ENCODE measurements around the gene TM4SF4. TPM values are rescaled to one million over a fixed set of nuclear protein-coding genes. Genes with fewer than 3 reads are reported as not detected.

TM4SF4 gene
- polyA plus RNA-seq, 1 donor (not counting 4 experiments of a cell fraction or from before 2014, with no cell fraction given): not detected

- Histone ChIP-seq H3K79me2 (ENCODE audit: control insufficient read depth, insufficient read depth, low read length) (no peaks in the 10 kb centered on the region), H2AFZ (ENCODE audit: control insufficient read depth, low read length) (no peak overlapping the region), H4K20me1 (ENCODE audit: control insufficient read depth, extremely low read depth, insufficient read depth, low read length) (no peaks in the 10 kb centered on the region), H3K27me3 (ENCODE audit: control insufficient read depth, extremely low read depth, insufficient read depth, low read length) (no peaks in the 10 kb centered on the region), H3K36me3 (ENCODE audit: control insufficient read depth in 2 of 2, extremely low read depth in 1 of 2, insufficient read depth in 2 of 2, low read length in 2 of 2) (no peaks in the 10 kb centered on the region), H3K9me1 (ENCODE audit: control insufficient read depth, extremely low read depth, insufficient read depth, low read length) (no peaks in the 10 kb centered on the region), H3K4me3 (ENCODE audit: control insufficient read depth in 2 of 3, extremely low read depth in 1 of 3, insufficient read depth in 2 of 3, low read depth in 1 of 3, low read length in 3 of 3) (no peak overlapping the region), H3K4me1 (ENCODE audit: control insufficient read depth, extremely low read depth, insufficient read depth, low read length) (peaks cover 19% of the 10 kb centered on the region), H3K9me3 (ENCODE audit: control insufficient read depth, low read depth, low read length) (peaks cover 3% of the 10 kb centered on the region), H3K4me2 (ENCODE audit: control insufficient read depth, extremely low read depth, insufficient read depth, low read depth, low read length) (no peak overlapping the region), H3K9ac (ENCODE audit: control insufficient read depth, extremely low read depth, insufficient read depth, low read length) (no peak overlapping the region), H3K27ac (ENCODE audit: control insufficient read depth, insufficient read depth, low read length) (no peak overlapping the region)
- TF ChIP-seq EZH2 (IDR thresholded peaks at IDR 0.05; ENCODE audit: low read length) (no peak), CTCF (optimal IDR thresholded peaks at IDR 0.05 in 1 of 3, IDR thresholded peaks at IDR 0.05 in 1 of 3, conservative IDR thresholded peaks at IDR 0.05 in 1 of 3; ENCODE audit: extremely low read depth in 1 of 3, insufficient read depth in 2 of 3, low read length in 3 of 3) (no peak)
- FAIRE-seq (no peak), DNase-seq (ENCODE audit: low read depth, low spot score) (no peak)
- dilution Hi-C loops (cut with MboI; ENCODE audit: extremely low pct_ligation_motif_present, low sequenced_read_pairs): no loop called here
Observed at GRCh38 chr3:149449799-149450198, 24.7 kb upstream of the TM4SF4 start.

- no peak for FAIRE-seq
- no peak overlapping the region for H3K9ac ChIP-seq (ENCODE audit: control insufficient read depth, extremely low read depth, insufficient read depth, low read length)
- H3K27ac ChIP-seq (ENCODE audit: control insufficient read depth, insufficient read depth, low read length): no peak overlapping the region
- H3K4me3 ChIP-seq (ENCODE audit: control insufficient read depth in 2 of 3, extremely low read depth in 1 of 3, insufficient read depth in 2 of 3, low read depth in 1 of 3, low read length in 3 of 3): no peak overlapping the region
- H3K9me3 ChIP-seq (ENCODE audit: control insufficient read depth, low read depth, low read length): peaks cover 3% of the 10 kb centered on the region
- H3K4me1 ChIP-seq (ENCODE audit: control insufficient read depth, extremely low read depth, insufficient read depth, low read length): peaks cover 19% of the 10 kb centered on the region
- dilution Hi-C loops (cut with MboI; ENCODE audit: extremely low pct_ligation_motif_present, low sequenced_read_pairs): no loop called here
- no peaks in the 10 kb centered on the region for H3K36me3 ChIP-seq (ENCODE audit: control insufficient read depth in 2 of 2, extremely low read depth in 1 of 2, insufficient read depth in 2 of 2, low read length in 2 of 2)
- no peak overlapping the region for H2AFZ ChIP-seq (ENCODE audit: control insufficient read depth, low read length)
- no peak for DNase-seq (ENCODE audit: low read depth, low spot score)
- no peak for TF ChIP-seq CTCF (optimal IDR thresholded peaks at IDR 0.05 in 1 of 3, IDR thresholded peaks at IDR 0.05 in 1 of 3, conservative IDR thresholded peaks at IDR 0.05 in 1 of 3; ENCODE audit: extremely low read depth in 1 of 3, insufficient read depth in 2 of 3, low read length in 3 of 3)
- no peak for TF ChIP-seq EZH2 (IDR thresholded peaks at IDR 0.05; ENCODE audit: low read length)
- no peaks in the 10 kb centered on the region for H3K9me1 ChIP-seq (ENCODE audit: control insufficient read depth, extremely low read depth, insufficient read depth, low read length)
- H3K27me3 ChIP-seq (ENCODE audit: control insufficient read depth, extremely low read depth, insufficient read depth, low read length): no peaks in the 10 kb centered on the region
- H3K4me2 ChIP-seq (ENCODE audit: control insufficient read depth, extremely low read depth, insufficient read depth, low read depth, low read length): no peak overlapping the region
- H4K20me1 ChIP-seq (ENCODE audit: control insufficient read depth, extremely low read depth, insufficient read depth, low read length): no peaks in the 10 kb centered on the region
- H3K79me2 ChIP-seq (ENCODE audit: control insufficient read depth, insufficient read depth, low read length): no peaks in the 10 kb centered on the region
Observed at GRCh38 chr3:149450281-149450680, 24.2 kb upstream of the TM4SF4 start.

Data from keratinocyte (primary cell).